GM19193 (cell line): ENCODE results near the gene EIF4EBP2.

Experiments
- POLR2A ChIP-seq: IDR thresholded peaks from 4 replicates; pipeline ENCODE4 v1.6.1; 2011; ENCODE audit not compliant: insufficient read depth, insufficient read length; ENCODE audit errors: extremely low read depth

EIF4EBP2 gene

GRCh38 chr10:70435241-70436085, 31.5 kb downstream of the EIF4EBP2 start:
- no peak for TF ChIP-seq POLR2A

GRCh38 chr10:70437721-70438120, 33.8 kb downstream of the EIF4EBP2 start:
- TF ChIP-seq POLR2A = no peak

GRCh38 chr10:70440296-70441160, 36.6 kb downstream of the EIF4EBP2 start:
- TF ChIP-seq POLR2A = no peak

GRCh38 chr10:70441161-70441894, 37.4 kb downstream of the EIF4EBP2 start, which contains the start of gene NODAL:
Gene NODAL, minus strand, starts transcription at chr10:70441681. Its CDS starts 14 bp downstream, at chr10:70441667.
- no peak for TF ChIP-seq POLR2A

GRCh38 chr10:70441895-70442309, 38.0 kb downstream of the EIF4EBP2 start:
- TF ChIP-seq POLR2A = no peak

- TF ChIP-seq POLR2A = no peak
These were observed 38.5 kb downstream of the EIF4EBP2 start for GRCh38 chr10:70442332-70442988.

- no peak for TF ChIP-seq POLR2A
These were observed 40.8 kb downstream of the EIF4EBP2 start for GRCh38 chr10:70444744-70445143.

GRCh38 chr10:70445718-70446657, 42.0 kb downstream of the EIF4EBP2 start:
- TF ChIP-seq POLR2A = no peak

GRCh38 chr10:70448236-70448635, 44.3 kb downstream of the EIF4EBP2 start:
- no peak for TF ChIP-seq POLR2A

- no peak for TF ChIP-seq POLR2A
These were observed 51.3 kb downstream of the EIF4EBP2 start for GRCh38 chr10:70455213-70455630.

GRCh38 chr10:70456164-70456563, 52.2 kb downstream of the EIF4EBP2 start:
- no peak for TF ChIP-seq POLR2A

- TF ChIP-seq POLR2A = no peak
These were observed 53.9 kb downstream of the EIF4EBP2 start for GRCh38 chr10:70457759-70458305.
